HepG2 (cell line): Measurements from ENCODE around the gene SHISA9. TPM values are rescaled to one million over a fixed set of nuclear protein-coding genes. Genes with fewer than 3 reads are reported as not detected.

Experiments used
- ATAC-seq: fragments of 200-7000 bp; cut with Tn5 transposase; 3 replicates; pipeline ENCODE4 v1.9.1; 2020; ENCODE audit warnings: mild to moderate bottlenecking, moderate library complexity
- BruUV-seq: library from RNA; stranded (reverse); fragments of 400-500 nt; replicated peaks from 2 replicates; lab custom pipeline; 2021; lab: Mats Ljungman, UMichigan
- CTCF ChIA-PET: fragments of 300-600 bp; formaldehyde crosslinking; extraction: SDS; loops from one replicate; lab custom pipeline; 2021; ENCODE audit warnings: low total read pairs, inconsistent platforms, low intra/inter-chr PET ratio; lab: Yijun Ruan, JAX
- POLR2A ChIA-PET: fragments of 350-600 bp; sonication (Branson Sonifier 250); formaldehyde crosslinking; loops from one replicate; lab custom pipeline; 2020; ENCODE audit warnings: antibody characterized with exemption, inconsistent platforms; lab: Yijun Ruan, JAX
- DNase-seq: peaks from one replicate; pipeline ENCODE4 v3.0.0-alpha.2; 2015; ENCODE audit warnings: low spot score
- FAIRE-seq: peaks from 3 replicates; lab custom pipeline; 2011; peaks lifted over from hg19 to GRCh38; lab: Jason Lieb, UNC
- H2AFZ ChIP-seq: one replicate; pipeline ENCODE4 v1.6.1; 2011; ENCODE audit warnings: low read length, inconsistent platforms
- H3K27ac ChIP-seq: fragments of 300-600 bp; 3 replicates; pipeline ENCODE4 v1.8.0; 2011; ENCODE audit warnings: mixed run types, mild to moderate bottlenecking, mixed read lengths, low read length, inconsistent platforms; ENCODE audit not compliant: insufficient read depth; ENCODE audit errors: extremely low read length
- H3K27me3 ChIP-seq, 2 experiments: fragments of 200-600 bp in 1 of 2; 2 replicates in 1 of 2; 3 replicates in 1 of 2; pipeline versions ENCODE4 v1.6.0 to v1.8.0; 2011; ENCODE audit warnings: low read length in 2 of 2, mild to moderate bottlenecking in 2 of 2, moderate library complexity in 2 of 2, inconsistent platforms in 1 of 2; ENCODE audit not compliant: insufficient read depth in 2 of 2, control insufficient read depth in 1 of 2
- H3K36me3 ChIP-seq, 2 experiments: fragments of 200-600 bp in 1 of 2; replicated peaks in 1 of 2; 2 replicates in 1 of 2; 3 replicates in 1 of 2; pipeline versions ENCODE4 v1.5.1 to v1.8.0; 2011; ENCODE audit warnings: low read length in 2 of 2, inconsistent platforms in 1 of 2; ENCODE audit not compliant: insufficient read depth in 2 of 2, control insufficient read depth in 1 of 2
- H3K4me1 ChIP-seq: 2 replicates; pipeline ENCODE4 v1.5.1; 2012; ENCODE audit warnings: low read length, inconsistent platforms; ENCODE audit not compliant: insufficient read depth
- H3K4me2 ChIP-seq: 2 replicates; pipeline ENCODE4 v1.6.0; 2011; ENCODE audit warnings: low read depth, low read length, inconsistent platforms
- H3K4me3 ChIP-seq, 3 experiments: fragments of 200-600 bp in 1 of 3; sonication (generic), shearing (Covaris generic) in 1 of 3; replicated peaks in 1 of 3; 2 replicates each; pipeline ENCODE4 v1.5.1; 2011 to 2016; ENCODE audit warnings: low read length in 3 of 3, inconsistent platforms in 2 of 3, low read depth in 2 of 3, mild to moderate bottlenecking in 2 of 3, control low read depth in 1 of 3, mixed read lengths in 1 of 3; ENCODE audit not compliant: insufficient read depth in 1 of 3
- H3K79me2 ChIP-seq: one replicate; pipeline ENCODE4 v1.6.1; 2011; ENCODE audit warnings: low read length, inconsistent platforms; ENCODE audit not compliant: insufficient read depth
- H3K9ac ChIP-seq: 2 replicates; pipeline ENCODE4 v1.6.0; 2011; ENCODE audit warnings: mild to moderate bottlenecking, low read depth, low read length, inconsistent platforms; ENCODE audit not compliant: insufficient read depth
- H3K9me3 ChIP-seq: 2 replicates; pipeline ENCODE4 v1.5.1; 2012; ENCODE audit warnings: mild to moderate bottlenecking, low read length
- H4K20me1 ChIP-seq: 2 replicates; pipeline ENCODE4 v1.6.0; 2011; ENCODE audit warnings: inconsistent platforms, mild to moderate bottlenecking, low read length, moderate library complexity; ENCODE audit not compliant: insufficient read depth
- ATF7-NPFF ChIP-seq: sonication (generic); formaldehyde crosslinking; IDR thresholded peaks from 2 replicates; pipeline ENCODE4 v1.8.1; 2023; ENCODE audit warnings: mild to moderate bottlenecking, low read depth, missing genetic modification reagents, moderate library complexity
- BCLAF1 ChIP-seq: fragments of 450-650 bp; IDR thresholded peaks from 2 replicates; pipeline ENCODE4 v1.6.1; 2017; ENCODE audit warnings: mild to moderate bottlenecking
- BHLHE40 ChIP-seq: IDR thresholded peaks from 2 replicates; pipeline ENCODE4 v1.6.1; 2011; ENCODE audit warnings: low read length, improper control_type of control experiment
- FUBP1 ChIP-seq: sonication (generic); formaldehyde crosslinking; IDR thresholded peaks from 2 replicates; pipeline ENCODE4 v1.5.1; 2020; ENCODE audit warnings: missing genetic modification reagents, mild to moderate bottlenecking, borderline replicate concordance
- GFI1 ChIP-seq: sonication (generic); formaldehyde crosslinking; IDR thresholded peaks from 2 replicates; pipeline ENCODE4 v1.5.0; 2020; ENCODE audit warnings: missing genetic modification reagents, mild to moderate bottlenecking, borderline replicate concordance
- HNF4A ChIP-seq: sonication (generic); formaldehyde crosslinking; IDR thresholded peaks from 2 replicates; pipeline ENCODE4 v1.4.0; 2020; ENCODE audit warnings: missing genetic modification reagents
- HNRNPL ChIP-seq: fragments of 200-400 bp; formaldehyde crosslinking; IDR thresholded peaks from 2 replicates; pipeline ENCODE4 v1.6.1; 2017; ENCODE audit warnings: mild to moderate bottlenecking, low read depth, low read length
- IRX3 ChIP-seq: sonication (generic); formaldehyde crosslinking; IDR thresholded peaks from 2 replicates; pipeline ENCODE4 v1.8.1; 2023; ENCODE audit warnings: mild to moderate bottlenecking, low read depth, missing genetic modification reagents, borderline replicate concordance
- KAT2B ChIP-seq: fragments of 150-350 bp; IDR thresholded peaks from 2 replicates; pipeline ENCODE4 v1.6.1; 2014; ENCODE audit warnings: low read depth, low read length, borderline replicate concordance
- NR3C1 ChIP-seq: sonication (generic); formaldehyde crosslinking; IDR thresholded peaks from 2 replicates; pipeline ENCODE4 v1.4.0; 2020; ENCODE audit warnings: missing genetic modification reagents
- SMAD1 ChIP-seq: sonication (generic); formaldehyde crosslinking; IDR thresholded peaks from 2 replicates; pipeline ENCODE4 v1.4.0; 2020; ENCODE audit warnings: missing genetic modification reagents, low read depth, mild to moderate bottlenecking, borderline replicate concordance
- TAF1 ChIP-seq: sonication (generic); formaldehyde crosslinking; IDR thresholded peaks from 2 replicates; pipeline ENCODE4 v1.4.0; 2020; ENCODE audit warnings: missing genetic modification reagents
- ZMYM3 ChIP-seq: sonication (generic); formaldehyde crosslinking; IDR thresholded peaks from 2 replicates; pipeline ENCODE4 v1.5.1; 2020; ENCODE audit warnings: mild to moderate bottlenecking, missing genetic modification reagents
- ZSCAN22 ChIP-seq: sonication (generic); formaldehyde crosslinking; IDR thresholded peaks from 2 replicates; pipeline ENCODE4 v1.4.0; 2020; ENCODE audit warnings: mild to moderate bottlenecking, missing genetic modification reagents
- ZSCAN30 ChIP-seq: sonication (generic); formaldehyde crosslinking; IDR thresholded peaks from 2 replicates; pipeline ENCODE4 v1.5.0; 2020; ENCODE audit warnings: mild to moderate bottlenecking, missing genetic modification reagents
- WGBS: methylation state at CpG from one replicate; pipeline ENCODE4 v1.1.6; 2017; ENCODE audit warnings: low lambda C conversion rate; 5-methylcytosine and 5-hydroxymethylcytosine counted together
- in situ Hi-C: cut with HindIII; loops from 2 replicates; pipeline ENCODE4 v1.10.0; 2017; ENCODE audit warnings: low pct_unique_long_range_greater_than_20kb; ENCODE audit not compliant: extremely low pct_ligation_motif_present
- intact Hi-C: fragments of 100-400 bp; cut with micrococcal nuclease; formaldehyde crosslinking; loops from one replicate; pipeline ENCODE4 v1.10.0; 2022; ENCODE audit not compliant: unreplicated experiment
- polyA plus RNA-seq, 8 experiments: library from polyadenylated mRNA; depleted of rRNA in 3 of 8; stranded (reverse) in 7 of 8; unstranded in 1 of 8; fragments of >200 nt; fragmentation: Illumina TruSeq in 4 of 8; extraction: Trizol in 4 of 8; gene quantifications; 2 replicates each; pipeline versions ENCODE4 v1.2.1 to v1.2.3, GENCODE V29; 2011 to 2016; ENCODE audit warnings: low read depth in 4 of 8, missing spikeins in 1 of 8, mixed read lengths in 1 of 8; ENCODE audit not compliant: insufficient read depth in 1 of 8
- total RNA-seq, 5 experiments: library from RNA; depleted of rRNA; stranded (reverse); fragments of >200 nt; fragmentation: Illumina TruSeq; extraction: Trizol; gene quantifications; 2 replicates each; pipeline ENCODE4 v1.2.3, GENCODE V29; 2016; ENCODE audit warnings: low read depth in 1 of 5
- TF ChIP-seq, protein P1 (sequence below): sonication (generic); formaldehyde crosslinking; IDR thresholded peaks from 2 replicates; pipeline ENCODE4 v1.5.1; 2020; ENCODE audit warnings: mild to moderate bottlenecking, missing genetic modification reagents, moderate library complexity

SHISA9 gene
- total and polyA plus RNA-seq, 2 of the 13 experiments (the other 11 are each of a cell fraction or from before 2014, with no cell fraction given), result 0.01 TPM; not detected in 1

DNA sequence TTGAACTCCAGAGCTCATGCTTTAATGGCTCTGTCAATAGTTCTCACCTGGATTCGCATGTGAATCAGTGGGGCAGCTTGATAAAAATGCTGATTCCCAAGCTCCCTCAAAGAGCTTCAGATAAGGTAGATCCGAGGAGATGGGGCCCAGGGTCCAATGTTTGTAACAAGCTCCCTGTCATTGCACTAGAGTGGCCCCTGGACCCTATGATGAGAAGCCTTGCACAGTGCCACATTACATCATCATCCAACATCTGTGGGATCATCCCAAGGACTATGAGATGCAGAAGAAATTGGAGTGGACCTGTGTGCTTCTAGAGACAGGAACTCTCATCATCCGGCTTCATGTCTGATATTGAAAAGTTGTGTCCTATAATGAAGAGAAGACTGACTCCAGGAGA, 340.8 kb downstream of the SHISA9 start (continued):
- TF ChIP-seq FUBP1 (CRISPR knock-in tag), result 0 out of 2 replicates have a peak, but pooled peaks have one; percentile 51
- no peak for TF ChIP-seq HNRNPL
- TF ChIP-seq HNF4A (CRISPR knock-in tag), result peak; percentile 61
- TF ChIP-seq, protein P1, sequence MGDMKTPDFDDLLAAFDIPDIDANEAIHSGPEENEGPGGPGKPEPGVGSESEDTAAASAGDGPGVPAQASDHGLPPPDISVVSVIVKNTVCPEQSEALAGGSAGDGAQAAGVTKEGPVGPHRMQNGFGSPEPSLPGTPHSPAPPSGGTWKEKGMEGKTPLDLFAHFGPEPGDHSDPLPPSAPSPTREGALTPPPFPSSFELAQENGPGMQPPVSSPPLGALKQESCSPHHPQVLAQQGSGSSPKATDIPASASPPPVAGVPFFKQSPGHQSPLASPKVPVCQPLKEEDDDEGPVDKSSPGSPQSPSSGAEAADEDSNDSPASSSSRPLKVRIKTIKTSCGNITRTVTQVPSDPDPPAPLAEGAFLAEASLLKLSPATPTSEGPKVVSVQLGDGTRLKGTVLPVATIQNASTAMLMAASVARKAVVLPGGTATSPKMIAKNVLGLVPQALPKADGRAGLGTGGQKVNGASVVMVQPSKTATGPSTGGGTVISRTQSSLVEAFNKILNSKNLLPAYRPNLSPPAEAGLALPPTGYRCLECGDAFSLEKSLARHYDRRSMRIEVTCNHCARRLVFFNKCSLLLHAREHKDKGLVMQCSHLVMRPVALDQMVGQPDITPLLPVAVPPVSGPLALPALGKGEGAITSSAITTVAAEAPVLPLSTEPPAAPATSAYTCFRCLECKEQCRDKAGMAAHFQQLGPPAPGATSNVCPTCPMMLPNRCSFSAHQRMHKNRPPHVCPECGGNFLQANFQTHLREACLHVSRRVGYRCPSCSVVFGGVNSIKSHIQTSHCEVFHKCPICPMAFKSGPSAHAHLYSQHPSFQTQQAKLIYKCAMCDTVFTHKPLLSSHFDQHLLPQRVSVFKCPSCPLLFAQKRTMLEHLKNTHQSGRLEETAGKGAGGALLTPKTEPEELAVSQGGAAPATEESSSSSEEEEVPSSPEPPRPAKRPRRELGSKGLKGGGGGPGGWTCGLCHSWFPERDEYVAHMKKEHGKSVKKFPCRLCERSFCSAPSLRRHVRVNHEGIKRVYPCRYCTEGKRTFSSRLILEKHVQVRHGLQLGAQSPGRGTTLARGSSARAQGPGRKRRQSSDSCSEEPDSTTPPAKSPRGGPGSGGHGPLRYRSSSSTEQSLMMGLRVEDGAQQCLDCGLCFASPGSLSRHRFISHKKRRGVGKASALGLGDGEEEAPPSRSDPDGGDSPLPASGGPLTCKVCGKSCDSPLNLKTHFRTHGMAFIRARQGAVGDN (CRISPR knock-in tag), result no peak
- TF ChIP-seq IRX3, result no peak
- TF ChIP-seq ZMYM3 (CRISPR knock-in tag), result 0 out of 2 replicates have a peak, but pooled peaks have one; percentile 23

DNA sequence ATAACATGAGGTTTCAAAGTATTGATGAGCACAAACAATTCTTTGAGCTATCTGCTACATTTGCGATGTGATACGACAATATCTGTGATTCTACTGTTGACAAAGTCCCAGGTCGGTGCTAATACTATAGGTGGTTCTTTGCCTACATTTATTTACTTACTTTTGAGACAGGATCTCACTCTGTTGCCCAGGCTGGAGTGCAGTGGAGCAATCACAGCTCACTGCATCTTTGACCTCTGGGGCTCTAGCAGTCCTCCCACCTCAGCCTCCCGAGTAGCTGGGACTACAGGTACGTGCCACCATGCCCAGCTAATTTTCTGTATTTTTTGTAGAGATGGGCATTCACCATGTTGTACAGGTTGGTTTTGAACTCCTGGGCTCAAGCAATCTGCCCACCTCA, 343.4 kb downstream of the SHISA9 start:
- ChIA-PET POLR2A (interaction anchor here (1.5 kb wide), 1 partner anchor 17 kb away, joined by 3 read pairs; no protein-coding TSS in a partner anchor), CTCF (no interaction called here)
- Histone ChIP-seq H3K79me2 (no peaks in the 10 kb centered on the region), H3K9me3 (no peaks in the 10 kb centered on the region), H3K27ac (peak overlapping the region; percentile 57), H3K4me1 (peaks cover 58% of the 10 kb centered on the region), H4K20me1 (no peaks in the 10 kb centered on the region), H3K36me3 (no peaks in the 10 kb centered on the region), H3K4me3 (no peak overlapping the region), H3K9ac (no peak overlapping the region), H2AFZ (no peak overlapping the region), H3K4me2 (no peak overlapping the region), H3K27me3 (no peaks in the 10 kb centered on the region)
- intact Hi-C loops (no loop called here), in situ Hi-C loops (no loop called here)
- BruUV-seq, result no TSS peak
- WGBS, result 90% methylated on average over 5 of the region's 5 CpGs
- DNase-seq, result no peak
- no peak for FAIRE-seq
- no peak for ATAC-seq
- TF ChIP-seq ZSCAN30 (CRISPR knock-in tag) (no peak), ZSCAN22 (no peak), NR3C1 (no peak), GFI1 (CRISPR knock-in tag) (0 out of 2 replicates have a peak, but pooled peaks have one; percentile 35), BCLAF1 (no peak), BHLHE40 (no peak), KAT2B (no peak), TAF1 (CRISPR knock-in tag) (no peak), SMAD1 (CRISPR knock-in tag) (no peak), ATF7-NPFF (CRISPR knock-in tag) (no peak)
